HFFc6 (cell line): ENCODE measurements around the gene ALPL. TPM values are rescaled to one million over a fixed set of nuclear protein-coding genes. Genes with fewer than 3 reads are reported as not detected.
"Not testable (repeated sequence)": the region's sequence is repeated elsewhere in the genome, so short reads cannot be mapped to it uniquely, and the experiment has no call there.

Experiments
- DNase-seq: peaks from one replicate; pipeline ENCODE4 v3.0.0-alpha.2; 2018
- H3K27ac Mint-ChIP-seq: 2 replicates; pipeline ENCODE4 v1.8.0; 2020; ENCODE audit warnings: mild to moderate bottlenecking, mixed read lengths
- H3K27me3 Mint-ChIP-seq: 2 replicates; pipeline ENCODE4 v1.8.0; 2021; ENCODE audit warnings: mild to moderate bottlenecking, moderate library complexity, mixed read lengths; ENCODE audit not compliant: insufficient read depth
- H3K36me3 Mint-ChIP-seq: 2 replicates; pipeline ENCODE4 v1.8.0; 2021; ENCODE audit warnings: low read depth, mixed read lengths
- H3K4me1 Mint-ChIP-seq: 2 replicates; pipeline ENCODE4 v1.8.0; 2020; ENCODE audit warnings: low read depth, mixed read lengths
- H3K4me3 Mint-ChIP-seq: 2 replicates; pipeline ENCODE4 v1.8.0; 2020; ENCODE audit warnings: mild to moderate bottlenecking, moderate library complexity, mixed read lengths
- H3K9me3 Mint-ChIP-seq: 2 replicates; pipeline ENCODE4 v1.8.0; 2020; ENCODE audit warnings: mild to moderate bottlenecking, mixed read lengths
- CTCF ChIP-seq: fragments of 200-600 bp; sonication (generic); IDR thresholded peaks from 2 replicates; pipeline ENCODE4 v1.5.0; 2021; ENCODE audit warnings: antibody characterized with exemption, mild to moderate bottlenecking
- total RNA-seq, 6 experiments: library from RNA; stranded (reverse); fragmentation: NEBNext Ultra II Directional; extraction: Animal tissue kit (Norgen Biotek cat#: 25700); gene quantifications; 2 replicates in 1 of 6; 3 replicates in 5 of 6; pipeline ENCODE4 v1.2.3, GENCODE V29; 2021

ALPL gene
- total RNA-seq, 6 experiments from 2014 or later, result 0.19 to 0.21 TPM; not detected in 4

DNA sequence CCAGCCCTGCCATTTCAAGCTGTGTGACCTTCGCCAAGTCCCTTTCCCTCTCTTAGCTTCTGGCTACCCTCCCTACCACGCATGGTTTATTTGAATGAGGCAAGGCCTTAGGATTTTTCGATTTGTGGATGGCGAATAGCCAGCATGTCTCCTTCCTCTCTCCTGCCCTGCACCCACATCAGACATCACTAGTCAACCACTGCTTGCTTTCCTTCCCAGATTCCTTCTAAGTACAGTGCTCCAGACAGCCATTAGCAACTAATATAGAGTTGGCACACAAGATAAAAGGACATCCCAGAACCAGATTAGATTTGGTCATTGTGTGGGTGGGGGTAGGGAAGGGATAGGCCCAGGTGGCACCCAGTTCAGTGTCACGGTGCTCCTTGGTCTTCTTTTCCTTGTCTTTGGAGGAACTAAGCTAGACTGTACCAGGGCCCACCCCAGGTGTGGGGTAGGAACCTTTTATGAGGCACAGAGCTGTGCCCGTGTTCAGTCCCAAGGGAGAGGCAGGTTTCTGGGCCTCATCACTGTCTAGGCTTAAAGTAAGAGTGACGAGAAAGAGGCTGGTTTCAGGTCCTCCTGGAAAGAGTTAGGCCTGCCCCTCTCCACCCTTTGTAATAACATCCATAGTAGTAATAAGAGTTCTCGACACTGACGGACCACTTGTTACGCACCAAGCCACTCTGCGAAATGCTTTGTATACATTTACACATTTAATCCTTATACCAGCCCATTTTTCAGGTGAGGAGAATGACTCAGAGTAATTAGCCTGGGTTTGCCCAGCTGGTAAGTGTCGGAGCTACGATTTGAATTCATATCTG lies 8.6 kb downstream of the ALPL start:
- Mint-ChIP-seq H3K27ac (no peak overlapping the region), H3K9me3 (no peaks in the 10 kb centered on the region), H3K36me3 (no peaks in the 10 kb centered on the region), H3K27me3 (peaks cover 34% of the 10 kb centered on the region), H3K4me1 (peaks cover 6% of the 10 kb centered on the region; the same call in 1 of the 2 replicates), H3K4me3 (no peak overlapping the region)
- no peak for DNase-seq
- TF ChIP-seq CTCF, result no peak

- Mint-ChIP-seq H3K4me1 (peaks cover 6% of the 10 kb centered on the region; the same call in 1 of the 2 replicates), H3K36me3 (no peaks in the 10 kb centered on the region), H3K27ac (no peak overlapping the region), H3K9me3 (no peaks in the 10 kb centered on the region), H3K4me3 (no peak overlapping the region), H3K27me3 (peaks cover 33% of the 10 kb centered on the region)
- no peak for TF ChIP-seq CTCF
- no peak for DNase-seq
Measured at GRCh38 chr1:21518774-21519455, 9.7 kb downstream of the ALPL start.

DNA sequence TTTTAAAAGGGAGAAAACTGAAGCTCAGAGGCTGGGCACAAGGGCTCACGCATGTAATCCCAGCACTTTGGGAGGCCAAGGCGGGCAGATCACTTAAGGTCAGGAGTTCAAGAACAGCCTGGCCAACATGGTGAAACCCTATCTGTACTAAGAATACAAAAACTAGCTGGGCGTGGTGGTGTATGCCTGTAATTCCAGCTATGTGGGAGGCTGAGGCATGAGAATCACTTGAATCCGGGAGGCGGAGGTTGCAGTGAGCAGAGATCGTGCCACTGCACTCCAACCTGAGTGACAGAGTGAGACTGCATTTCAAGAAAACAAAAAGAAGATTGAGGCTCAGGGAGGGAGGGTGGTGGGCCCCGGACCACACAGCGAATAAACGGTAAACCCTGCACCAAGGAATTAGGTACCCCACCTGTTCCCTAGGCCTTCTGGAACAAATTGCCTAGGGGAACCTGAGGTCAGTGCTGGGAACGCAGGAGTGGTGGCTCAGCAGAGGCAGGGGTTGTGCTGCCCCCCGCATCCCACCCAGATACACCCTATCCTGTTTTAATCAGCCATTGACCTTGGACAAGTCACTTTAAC lies 10.4 kb downstream of the ALPL start:
- H3K27me3 Mint-ChIP-seq, result peaks cover 27% of the 10 kb centered on the region
- not testable (repeated sequence) for H3K27ac Mint-ChIP-seq, H3K4me3 Mint-ChIP-seq, H3K4me1 Mint-ChIP-seq, H3K9me3 Mint-ChIP-seq, H3K36me3 Mint-ChIP-seq, DNase-seq

- DNase-seq, result peak; percentile 20
- H3K36me3 Mint-ChIP-seq, result no peaks in the 10 kb centered on the region
- peaks cover 6% of the 10 kb centered on the region; the same call in 1 of the 2 replicates for H3K4me1 Mint-ChIP-seq
- H3K9me3 Mint-ChIP-seq, result no peaks in the 10 kb centered on the region
- no peak overlapping the region for H3K4me3 Mint-ChIP-seq
- H3K27ac Mint-ChIP-seq, result no peak overlapping the region
- H3K27me3 Mint-ChIP-seq, result peaks cover 15% of the 10 kb centered on the region
- TF ChIP-seq CTCF, result no peak
Measured at GRCh38 chr1:21520899-21521716, 11.9 kb downstream of the ALPL start.

GRCh38 chr1:21521717-21522060 lies 12.5 kb downstream of the ALPL start:
- Mint-ChIP-seq H3K4me3 (no peak overlapping the region), H3K36me3 (no peaks in the 10 kb centered on the region), H3K27me3 (peaks cover 12% of the 10 kb centered on the region), H3K27ac (no peak overlapping the region), H3K9me3 (no peaks in the 10 kb centered on the region), H3K4me1 (peaks cover 6% of the 10 kb centered on the region; the same call in 1 of the 2 replicates)
- DNase-seq, result no peak
- no peak for TF ChIP-seq CTCF
